H1 (cell line): ENCODE results near the gene EYA4. TPM values are rescaled to one million over a fixed set of nuclear protein-coding genes. Genes with fewer than 3 reads are reported as not detected.

Experiments used
- CTCF ChIA-PET: fragments of 300-600 bp; sonication (Branson Sonifier 250); formaldehyde crosslinking; loops from one replicate; lab custom pipeline; 2021; ENCODE audit not compliant: partially characterized antibody; lab: Charles Lee
- POLR2A ChIA-PET: fragments of 300-600 bp; sonication (Branson Sonifier 250); formaldehyde crosslinking; loops from one replicate; lab custom pipeline; 2021; ENCODE audit warnings: inconsistent platforms; ENCODE audit not compliant: partially characterized antibody; lab: Charles Lee
- DNase-seq, 2 experiments: peaks; one replicate each; pipeline versions ENCODE4 v3.0.0 to v3.0.0-alpha.2; 2010 to 2022; ENCODE audit warnings: low spot score in 2 of 2, low read depth in 1 of 2, mixed read lengths in 1 of 2
- FAIRE-seq: peaks from 2 replicates; lab custom pipeline; 2011; peaks lifted over from hg19 to GRCh38; lab: Jason Lieb, UNC
- H2AFZ ChIP-seq: 2 replicates; pipeline ENCODE4 v1.8.1; 2012; ENCODE audit warnings: low read length, inconsistent platforms
- H2AK5ac ChIP-seq: 2 replicates; pipeline ENCODE4 v1.6.1; 2013; ENCODE audit warnings: low read depth, low read length
- H2BK120ac ChIP-seq: replicated peaks from 2 replicates; pipeline ENCODE3; 2013; ENCODE audit warnings: low read depth, low read length, inconsistent platforms
- H2BK12ac ChIP-seq: 2 replicates; pipeline ENCODE4 v1.6.1; 2013; ENCODE audit warnings: low read depth, low read length
- H2BK15ac ChIP-seq: 2 replicates; pipeline ENCODE4 v1.6.1; 2013; ENCODE audit warnings: low read length
- H2BK20ac ChIP-seq: 2 replicates; pipeline ENCODE4 v1.6.1; 2013; ENCODE audit warnings: low read length
- H2BK5ac ChIP-seq: 2 replicates; pipeline ENCODE4 v1.6.1; 2013; ENCODE audit warnings: low read depth, low read length
- H3K14ac ChIP-seq: 2 replicates; pipeline ENCODE4 v1.6.1; 2013; ENCODE audit warnings: inconsistent platforms; ENCODE audit not compliant: insufficient read length
- H3K18ac ChIP-seq: 2 replicates; pipeline ENCODE4 v1.6.1; 2013; ENCODE audit warnings: low read length; ENCODE audit errors: extremely low read depth
- H3K23ac ChIP-seq: 2 replicates; pipeline ENCODE4 v1.6.1; 2013; ENCODE audit warnings: inconsistent platforms; ENCODE audit not compliant: insufficient read length
- H3K23me2 ChIP-seq: 2 replicates; pipeline ENCODE4 v1.6.1; 2013; ENCODE audit warnings: low read depth, low read length
- H3K27ac ChIP-seq: 2 replicates; pipeline ENCODE4 v1.6.1; 2011; ENCODE audit warnings: low read depth, low read length, inconsistent platforms
- H3K27me3 ChIP-seq, 4 experiments: replicated peaks in 1 of 4; 1 replicate in 1 of 4; 2 replicates in 3 of 4; pipeline versions ENCODE4 v1.6.1 to v1.8.1; 2011 to 2013; ENCODE audit warnings: low read length in 3 of 4, mild to moderate bottlenecking in 3 of 4, inconsistent platforms in 2 of 4, mixed read lengths in 2 of 4, moderate library complexity in 1 of 4; ENCODE audit not compliant: control insufficient read depth in 3 of 4, insufficient read depth in 3 of 4; ENCODE audit errors: extremely low read depth in 1 of 4
- H3K36me3 ChIP-seq, 4 experiments: 2 replicates each; pipeline versions ENCODE4 v1.6.1 to v1.8.1; 2011 to 2013; ENCODE audit warnings: mild to moderate bottlenecking in 4 of 4, low read length in 3 of 4, moderate library complexity in 2 of 4, control low read depth in 1 of 4, inconsistent platforms in 1 of 4; ENCODE audit not compliant: insufficient read depth in 4 of 4, control insufficient read depth in 2 of 4
- H3K4ac ChIP-seq: replicated peaks from 2 replicates; pipeline ENCODE3; 2013; ENCODE audit warnings: low read length, low read depth, mixed read lengths, inconsistent platforms; ENCODE audit not compliant: insufficient read length
- H3K4me1 ChIP-seq, 4 experiments: replicated peaks in 1 of 4; 1 replicate in 1 of 4; 2 replicates in 3 of 4; pipeline versions ENCODE4 v1.6.1 to v1.8.1; 2011 to 2013; ENCODE audit warnings: low read length in 3 of 4, inconsistent platforms in 2 of 4, mixed read lengths in 1 of 4; ENCODE audit not compliant: insufficient read depth in 4 of 4, control insufficient read depth in 3 of 4
- H3K4me2 ChIP-seq, 2 experiments: 2 replicates each; pipeline versions ENCODE4 v1.6.1 to v1.8.1; 2011 to 2013; ENCODE audit warnings: low read depth in 2 of 2, low read length in 2 of 2, control low read depth in 1 of 2, inconsistent platforms in 1 of 2, mild to moderate bottlenecking in 1 of 2; ENCODE audit not compliant: insufficient read depth in 1 of 2
- H3K4me3 ChIP-seq, 4 experiments: fragments of 200-600, 300-600 bp in 1 of 4; sonication (generic), shearing (Covaris generic), sonication (Bioruptor Twin) in 1 of 4; 2 replicates each; pipeline versions ENCODE4 v1.5.1 to v1.8.1; 2011 to 2016; ENCODE audit warnings: low read length in 4 of 4, low read depth in 3 of 4, control low read depth in 2 of 4, inconsistent platforms in 2 of 4, mild to moderate bottlenecking in 2 of 4, mixed read lengths in 1 of 4, moderate library complexity in 1 of 4; ENCODE audit not compliant: insufficient read depth in 2 of 4; ENCODE audit errors: extremely low read depth in 1 of 4
- H3K56ac ChIP-seq: replicated peaks from 2 replicates; pipeline ENCODE3; 2013; ENCODE audit warnings: low read depth, mild to moderate bottlenecking, mixed read lengths, low read length, inconsistent platforms; ENCODE audit not compliant: insufficient read length
- H3K79me1 ChIP-seq: 2 replicates; pipeline ENCODE4 v1.6.1; 2013; ENCODE audit warnings: low read depth, low read length, control low read depth
- H3K79me2 ChIP-seq, 2 experiments: 2 replicates each; pipeline versions ENCODE4 v1.6.1 to v1.8.1; 2012 to 2013; ENCODE audit warnings: low read length in 2 of 2, mild to moderate bottlenecking in 2 of 2, inconsistent platforms in 1 of 2; ENCODE audit not compliant: insufficient read depth in 2 of 2, control insufficient read depth in 1 of 2
- H3K9ac ChIP-seq, 4 experiments: replicated peaks in 1 of 4; 1 replicate in 1 of 4; 2 replicates in 3 of 4; pipeline versions ENCODE4 v1.6.1 to v1.8.1; 2011 to 2013; ENCODE audit warnings: low read depth in 3 of 4, low read length in 3 of 4, control low read depth in 2 of 4, mild to moderate bottlenecking in 2 of 4, moderate library complexity in 2 of 4, inconsistent platforms in 1 of 4; ENCODE audit errors: extremely low read depth in 1 of 4
- H3K9me3 ChIP-seq, 2 experiments: 2 replicates each; pipeline versions ENCODE4 v1.6.1 to v1.8.1; 2012 to 2013; ENCODE audit warnings: mild to moderate bottlenecking in 2 of 2, moderate library complexity in 2 of 2, control low read depth in 1 of 2, inconsistent platforms in 1 of 2, low read depth in 1 of 2, low read length in 1 of 2, mixed read lengths in 1 of 2; ENCODE audit not compliant: insufficient read depth in 2 of 2
- H4K20me1 ChIP-seq, 2 experiments: replicated peaks in 1 of 2; 2 replicates each; pipeline versions ENCODE3 to v1.8.1; 2011 to 2013; ENCODE audit warnings: inconsistent platforms in 2 of 2, low read length in 2 of 2, mild to moderate bottlenecking in 1 of 2; ENCODE audit not compliant: insufficient read depth in 2 of 2, control insufficient read depth in 1 of 2
- H4K5ac ChIP-seq: 2 replicates; pipeline ENCODE4 v1.6.1; 2013; ENCODE audit warnings: low read length, low read depth, mixed read lengths, inconsistent platforms; ENCODE audit not compliant: insufficient read length
- H4K8ac ChIP-seq: 2 replicates; pipeline ENCODE4 v1.8.0; 2013; ENCODE audit warnings: mild to moderate bottlenecking, moderate library complexity, low read length, inconsistent platforms; ENCODE audit not compliant: insufficient read depth; ENCODE audit errors: extremely low read depth
- H4K91ac ChIP-seq: replicated peaks from 2 replicates; pipeline ENCODE3; 2013; ENCODE audit warnings: low read length, mixed read lengths, inconsistent platforms; ENCODE audit not compliant: insufficient read length
- E2F6 ChIP-seq: IDR thresholded peaks from 2 replicates; pipeline ENCODE4 v1.6.1; 2012; ENCODE audit warnings: inconsistent platforms
- EP300 ChIP-seq, 2 experiments: IDR thresholded peaks; 1 replicate in 1 of 2; 2 replicates in 1 of 2; pipeline ENCODE4 v1.6.1; 2011 to 2012; ENCODE audit warnings: low read depth in 2 of 2, low read length in 2 of 2, mild to moderate bottlenecking in 2 of 2, borderline replicate concordance in 1 of 2, inconsistent platforms in 1 of 2, moderate library complexity in 1 of 2
- WGBS, 2 experiments: shearing (Covaris generic) in 1 of 2; methylation state at CpG; one replicate each; pipeline versions ENCODE4 v1.1.6 to v1.1.7; 2013 to 2015; ENCODE audit warnings: low lambda C conversion rate in 2 of 2, mixed read lengths in 2 of 2, inconsistent platforms in 1 of 2, low coverage in 1 of 2, missing lambda C conversion rate in 1 of 2; ENCODE audit not compliant: insufficient replicate concordance in 2 of 2, insufficient coverage in 1 of 2, insufficient read length in 1 of 2; ENCODE audit errors: extremely low coverage in 1 of 2, missing lambda C conversion rate in 1 of 2; 5-methylcytosine and 5-hydroxymethylcytosine counted together
- polyA plus RNA-seq, 7 experiments: library from polyadenylated mRNA; depleted of rRNA in 3 of 7; stranded (reverse) in 5 of 7; unstranded in 2 of 7; fragments of >200 nt in 5 of 7; fragments of 200-250 nt in 2 of 7; gene quantifications; 1 replicate in 5 of 7; 2 replicates in 1 of 7; 4 replicates in 1 of 7; pipeline versions ENCODE4 v1.2.1 to v1.2.3, GENCODE V29; 2011 to 2013; ENCODE audit warnings: missing spikeins in 2 of 7, mixed read lengths in 2 of 7
- total RNA-seq: library from RNA; stranded (reverse); fragmentation: NEBNext Ultra II Directional; extraction: Animal tissue kit (Norgen Biotek cat#: 25700); gene quantifications from 2 replicates; pipeline ENCODE4 v1.2.1, GENCODE V29; 2021

Gene EYA4
- total and polyA plus RNA-seq, 2 of the 8 experiments (the other 6 are each of a cell fraction or from before 2014, with no cell fraction given): 0.06 to 0.17 TPM

- Histone ChIP-seq H3K27ac (no peak overlapping the region), H4K5ac (no peak overlapping the region), H2AK5ac (no peak overlapping the region), H4K91ac (no peak overlapping the region), H2BK15ac (no peak overlapping the region), H3K9ac (no peak overlapping the region), H3K4me2 (no peak overlapping the region), H3K56ac (no peak overlapping the region), H3K79me2 (no peaks in the 10 kb centered on the region), H3K79me1 (no peaks in the 10 kb centered on the region), H2BK5ac (no peak overlapping the region), H3K18ac (no peak overlapping the region), H3K36me3 (no peaks in the 10 kb centered on the region), H3K27me3 (no peaks in the 10 kb centered on the region), H3K23ac (no peak overlapping the region), H2BK20ac (no peak overlapping the region), H4K20me1 (no peaks in the 10 kb centered on the region), H3K9me3 (no peaks in the 10 kb centered on the region), H3K14ac (no peak overlapping the region), H3K4me1 (no peaks in the 10 kb centered on the region), H2AFZ (no peak overlapping the region), H2BK120ac (no peak overlapping the region), H2BK12ac (no peak overlapping the region), H3K23me2 (no peaks in the 10 kb centered on the region), H3K4me3 (no peak overlapping the region), H3K4ac (no peak overlapping the region), H4K8ac (no peak overlapping the region)
- DNase-seq: no peak
- TF ChIP-seq E2F6: no peak
- TF ChIP-seq EP300 (IDR thresholded peaks at IDR 0.05; ENCODE audit: borderline replicate concordance in 1 of 2, low read depth in 2 of 2, low read length in 2 of 2): no peak
- ChIA-PET POLR2A (no interaction called here), CTCF (interaction anchor here (1.2 kb wide), 1 partner anchor 12 kb away, joined by 3 read pairs; no protein-coding TSS in a partner anchor)
- FAIRE-seq: no peak
- WGBS, 2 experiments: 75% methylated on average over 1 of the region's 1 CpG; no CpG with 5 or more reads in 1 of the 2 experiments
These were observed 50.5 kb downstream of the EYA4 start for GRCh38 chr6:133291671-133292070.
